Measurements from ENCODE around the gene ACOX1. TPM values are rescaled to one million over a fixed set of nuclear protein-coding genes. Genes with fewer than 3 reads are reported as not detected.

The ACOX1 gene
- total RNA-seq, 2 experiments from 2014 or later: 26.3 to 26.9 TPM

GRCh38 chr17:75891605-75892555, 87.1 kb downstream of the ACOX1 start:
- Mint-ChIP-seq H3K4me3 (no peak overlapping the region), H3K4me1 (peaks cover 20% of the 10 kb centered on the region), H3K27ac (no peak overlapping the region), H3K36me3 (peaks cover 15% of the 10 kb centered on the region), H3K27me3 (no peaks in the 10 kb centered on the region), H3K9me3 (no peaks in the 10 kb centered on the region)
- DNase-seq: no peak

Other genes with a start within 250 kb of the ACOX1 start
- gene GALK1, start 214.0 kb downstream of the ACOX1 start, total RNA-seq: 10 to 100 TPM; 33.2 to 33.6 TPM
- 10 to 100 TPM; 26.9 to 27.4 TPM for gene UNK, start 194.4 kb downstream of the ACOX1 start, total RNA-seq
- 100 to 1,000 TPM; 145 to 156 TPM for gene UNC13D, start 134.8 kb downstream of the ACOX1 start, total RNA-seq
- 10 to 100 TPM; 45.0 to 49.3 TPM for gene WBP2, start 123.8 kb downstream of the ACOX1 start, total RNA-seq
- gene TRIM47, start 100.6 kb downstream of the ACOX1 start, total RNA-seq: 10 to 100 TPM; 16.4 to 18.3 TPM
- gene TRIM65, start 82.2 kb downstream of the ACOX1 start, total RNA-seq: 10 to 100 TPM; 37.2 to 41.7 TPM
- 100 to 1,000 TPM; 148 to 161 TPM for gene MRPL38, start 74.3 kb downstream of the ACOX1 start, total RNA-seq
- 10 to 100 TPM; 14.9 to 16.6 TPM for gene FBF1, start 38.1 kb downstream of the ACOX1 start, total RNA-seq
- gene TEN1, start 74 bp upstream of the ACOX1 start, total RNA-seq: 10 to 100 TPM; 12.5 to 14.2 TPM
- gene CDK3, start 21.7 kb upstream of the ACOX1 start, total RNA-seq: 1 to 10 TPM; 4.9 to 5.5 TPM
- gene EVPL, start 48.1 kb upstream of the ACOX1 start, total RNA-seq: 1 to 10 TPM; 2.0 to 2.5 TPM
- 100 to 1,000 TPM; 140 to 141 TPM for gene SRP68, start 93.4 kb upstream of the ACOX1 start, total RNA-seq
- 1 to 10 TPM; 2.5 to 2.7 TPM for gene GALR2, start 95.6 kb upstream of the ACOX1 start, total RNA-seq
- 1 to 10 TPM; 3.7 TPM for gene ZACN, start 100.0 kb upstream of the ACOX1 start, total RNA-seq
- 10 to 100 TPM; 81.2 to 88.1 TPM for gene EXOC7, start 124.6 kb upstream of the ACOX1 start, total RNA-seq
- 1 to 10 TPM; 7.5 to 7.8 TPM for gene FOXJ1, start 162.1 kb upstream of the ACOX1 start, total RNA-seq

Measured in activated naive CD8-positive, alpha-beta T cell treated with anti-CD3 and anti-CD28 coated beads for 36 hours (primary cell).